Measurements from ENCODE around the gene PTPRJ.
"Not testable (repeated sequence)": the region's sequence is repeated elsewhere in the genome, so short reads cannot be mapped to it uniquely, and the experiment has no call there.

The PTPRJ gene

DNA sequence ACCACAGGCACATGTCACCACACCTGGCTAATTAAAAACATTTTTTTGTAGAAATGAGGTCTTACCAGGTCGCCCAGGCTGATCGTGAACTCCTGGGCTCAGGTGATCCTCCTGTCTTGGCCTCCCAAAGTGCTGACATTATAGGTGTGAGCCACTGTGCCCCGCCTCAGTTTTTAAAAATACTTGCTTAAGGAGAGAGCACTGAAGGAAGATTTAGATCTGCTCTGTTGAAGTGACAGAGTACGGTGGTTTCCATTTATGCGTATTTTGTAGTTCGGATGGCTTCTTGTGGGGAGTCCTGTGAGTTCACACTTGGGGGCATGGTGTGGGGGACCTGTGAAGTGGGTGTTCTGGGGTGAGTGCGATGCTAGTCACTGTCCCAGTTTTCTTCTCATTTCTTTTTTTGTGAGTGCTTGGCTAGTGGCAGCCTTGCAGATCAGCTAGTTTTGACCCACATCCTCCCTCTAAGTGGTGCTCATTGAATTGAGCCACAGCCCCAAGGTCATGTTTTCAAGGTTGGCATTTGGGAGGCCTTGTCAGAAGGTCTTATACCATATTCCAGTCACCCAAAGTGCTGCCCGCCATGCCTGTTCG, 31.5 kb downstream of the PTPRJ start:
- H3K4me3 ChIP-seq (ENCODE audit: low read length) = no peak overlapping the region
- no peak for DNase-seq (ENCODE audit: low read depth, low spot score)

DNA sequence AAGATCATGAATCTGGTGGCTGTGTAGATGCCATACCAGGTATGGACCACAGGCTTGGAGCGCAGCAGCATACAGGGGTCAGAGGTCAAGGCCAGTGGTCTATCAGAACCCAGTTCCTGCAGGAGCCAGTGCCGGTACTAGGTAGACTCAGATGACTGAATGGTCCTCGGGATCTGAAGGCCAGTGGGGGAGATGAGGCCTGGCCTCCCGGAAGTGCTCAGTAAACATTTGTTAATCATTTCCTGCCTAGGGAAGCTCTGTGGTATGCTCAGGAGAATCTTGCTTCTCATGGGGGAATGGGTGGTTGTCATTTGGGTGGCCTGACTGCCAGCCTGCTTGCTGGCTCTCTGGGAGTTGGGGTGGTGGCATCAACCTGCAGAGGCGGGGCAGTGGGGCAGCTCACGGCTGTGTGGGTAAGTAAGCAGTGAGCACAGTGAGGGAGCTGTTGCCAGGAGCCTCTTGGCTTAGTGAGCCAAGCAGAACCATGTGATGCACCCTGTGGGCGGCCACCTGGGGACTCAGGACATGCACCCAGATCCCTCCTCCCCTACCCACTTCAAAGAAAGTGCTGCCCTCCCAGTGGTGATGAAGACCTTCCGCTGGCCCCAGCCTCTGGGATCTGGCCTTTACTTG, 33.0 kb downstream of the PTPRJ start:
- no peak for DNase-seq (ENCODE audit: low read depth, low spot score)
- no peak overlapping the region for H3K4me3 ChIP-seq (ENCODE audit: low read length)

DNA sequence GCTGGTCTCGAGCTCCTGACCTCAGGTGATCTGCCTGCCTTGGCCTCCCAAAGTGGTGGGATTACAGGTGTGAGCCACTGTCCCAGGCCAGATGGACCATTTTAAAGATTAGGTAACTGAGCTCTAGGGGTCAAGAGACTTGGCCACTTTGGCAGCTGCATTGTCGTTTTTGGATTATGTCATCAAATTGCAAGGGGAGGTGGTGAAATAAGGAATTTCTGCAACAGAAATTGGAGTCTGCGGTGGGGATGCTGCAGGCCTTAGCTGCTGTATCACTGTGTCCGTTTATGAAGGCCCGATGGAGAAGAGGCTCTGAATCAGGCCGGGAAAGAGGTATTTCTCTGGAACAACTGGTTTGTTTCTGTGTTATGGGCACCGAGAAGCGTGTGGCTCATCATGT, 34.6 kb downstream of the PTPRJ start:
- DNase-seq (ENCODE audit: low read depth, low spot score) = no peak
- H3K4me3 ChIP-seq (ENCODE audit: low read length) = no peak overlapping the region

DNA sequence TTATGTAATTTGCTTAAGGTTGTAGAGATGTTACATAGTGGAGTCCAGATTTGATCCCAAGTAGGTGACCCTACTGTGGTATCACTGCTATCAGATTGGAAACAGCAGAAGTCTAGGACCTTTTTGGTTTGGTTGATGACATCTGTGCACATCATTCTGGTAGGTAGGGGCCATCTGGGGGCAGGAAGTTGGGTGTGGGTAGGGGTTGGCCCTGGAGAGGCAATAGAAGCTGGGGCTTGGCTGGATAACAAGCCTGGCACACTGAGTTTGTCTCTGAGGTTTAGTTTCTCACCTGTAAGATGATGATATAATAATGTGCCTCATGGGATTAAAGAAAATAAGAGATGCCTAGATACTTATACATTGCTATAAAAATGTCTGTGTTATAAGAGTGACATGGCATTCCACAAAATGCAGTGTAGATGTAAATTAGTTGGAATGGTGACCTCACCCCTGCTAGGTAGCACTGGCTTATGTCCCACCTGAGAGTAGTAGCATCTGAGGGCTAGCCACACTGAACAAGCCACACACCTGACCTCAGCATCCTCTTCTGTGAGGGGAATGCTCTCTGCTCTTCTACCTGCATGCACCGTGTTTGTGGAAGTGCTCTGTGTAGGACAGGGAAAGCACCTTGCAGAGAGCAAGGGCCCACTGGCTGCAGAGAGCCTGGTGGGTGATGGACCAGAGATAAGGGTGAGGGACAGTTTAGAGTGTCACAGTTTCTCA, 36.9 kb downstream of the PTPRJ start:
- no peak overlapping the region for H3K4me3 ChIP-seq (ENCODE audit: low read length)

DNA sequence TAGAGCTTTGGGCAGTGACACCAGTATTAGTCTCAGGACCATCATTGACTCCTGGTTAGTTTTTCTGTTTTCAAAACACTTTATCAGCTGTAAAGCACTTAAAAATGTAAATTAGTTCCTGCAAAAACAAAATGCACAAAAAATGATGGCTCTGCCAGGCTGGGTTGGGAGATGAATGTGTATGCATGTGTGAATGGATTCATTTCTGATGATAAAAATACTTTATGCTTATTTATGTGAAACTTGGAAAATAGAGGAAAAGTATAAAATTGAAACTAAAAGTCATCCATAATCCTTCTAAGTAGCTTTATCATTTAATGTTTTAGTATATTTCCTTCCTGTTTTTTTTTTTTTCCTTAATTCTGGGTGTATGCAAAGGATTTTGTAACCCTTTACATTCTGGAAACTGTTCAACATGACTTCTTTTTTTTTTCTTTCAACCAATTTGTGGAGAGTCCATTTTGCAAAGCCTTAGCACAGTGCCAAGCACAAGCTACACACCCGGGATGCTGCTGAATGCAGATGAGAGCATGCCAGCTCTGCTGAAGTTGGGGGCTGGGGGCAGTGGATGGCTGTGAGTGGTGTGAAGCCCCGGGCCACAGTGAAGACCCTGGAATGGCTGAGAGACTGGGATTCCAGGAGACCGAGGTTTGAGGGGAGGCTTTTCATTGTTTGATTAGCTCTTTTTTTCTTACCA, 37.6 kb downstream of the PTPRJ start:
- DNase-seq (ENCODE audit: low read depth, low spot score) = no peak
- H3K4me3 ChIP-seq (ENCODE audit: low read length) = no peak overlapping the region

More for the DNA sequence above, 36.9 kb downstream of the PTPRJ start:
- DNase-seq (ENCODE audit: low read depth, low spot score) = no peak

DNA sequence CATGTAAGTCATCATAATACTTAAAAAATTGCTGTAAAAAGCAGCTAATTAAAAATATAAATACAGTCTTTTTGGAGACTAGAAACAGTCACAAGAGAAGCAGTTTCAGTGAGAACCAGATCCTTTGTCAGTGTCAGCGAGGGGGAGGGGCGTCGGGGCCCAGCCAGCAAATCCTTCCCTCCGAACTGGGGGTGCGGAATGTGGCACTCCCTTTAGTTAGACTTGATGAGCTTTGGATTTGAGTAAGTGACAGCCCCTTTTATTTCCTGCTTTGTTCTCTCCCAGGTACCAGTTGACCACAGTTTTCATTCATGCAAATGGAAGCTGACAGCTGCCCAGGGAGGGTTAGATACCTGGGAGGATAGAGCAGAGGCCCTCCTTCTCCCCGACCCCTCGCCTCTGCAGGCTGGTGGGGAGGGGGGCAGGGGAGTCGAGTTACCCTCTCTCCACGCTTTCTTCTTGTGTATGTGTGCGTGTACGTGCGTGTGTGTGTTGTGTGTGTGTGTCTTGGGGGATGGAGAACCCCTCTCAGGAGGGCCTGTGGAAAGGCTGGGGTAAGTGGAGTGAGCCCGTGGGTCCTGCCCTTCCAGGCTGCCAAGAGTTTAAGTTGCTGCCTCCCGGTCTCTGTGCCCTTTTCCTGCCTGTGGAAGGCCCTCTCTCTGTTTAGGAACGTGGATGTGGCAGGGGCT, 38.3 kb downstream of the PTPRJ start:
- DNase-seq (ENCODE audit: low read depth, low spot score) = no peak
- no peak overlapping the region for H3K4me3 ChIP-seq (ENCODE audit: low read length)

DNA sequence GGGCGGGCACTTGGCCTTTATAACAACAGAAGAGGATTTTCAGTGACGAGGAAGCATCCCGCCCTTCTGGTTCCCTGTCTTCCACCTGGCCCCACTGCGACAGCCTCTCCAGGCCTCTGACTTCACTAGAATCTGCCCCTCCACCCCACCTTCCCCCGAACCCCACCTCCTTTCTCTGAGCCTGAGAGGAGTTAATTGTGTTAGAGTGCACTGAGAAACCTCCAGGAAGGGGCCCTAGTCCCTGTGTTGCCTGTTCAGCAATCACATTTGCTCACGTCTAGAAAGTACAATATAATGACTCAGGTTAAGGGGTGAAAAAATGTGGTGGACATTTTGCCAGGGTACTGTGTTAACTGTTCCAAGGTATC, 38.8 kb downstream of the PTPRJ start:
- H3K4me3 ChIP-seq (ENCODE audit: low read length) = no peak overlapping the region
- no peak for DNase-seq (ENCODE audit: low read depth, low spot score)

DNA sequence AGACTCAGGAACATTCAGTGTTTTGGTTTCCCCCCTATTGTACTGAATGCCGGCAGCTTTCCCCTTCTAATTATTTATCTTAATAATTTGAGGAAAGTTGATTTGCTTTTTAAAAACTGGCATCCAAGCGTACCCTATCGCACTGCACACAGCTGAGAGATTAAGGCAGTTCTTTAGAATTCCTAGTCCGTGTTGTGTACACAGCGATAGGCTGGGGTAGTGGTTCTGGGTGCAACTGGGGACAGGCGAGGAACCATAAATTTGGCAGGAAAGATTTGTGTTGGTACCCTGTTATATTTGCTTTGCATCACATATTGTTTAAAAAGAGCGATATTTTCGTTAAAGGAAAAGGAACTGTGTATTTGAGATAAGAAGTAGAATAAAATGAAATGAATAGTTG, 39.2 kb downstream of the PTPRJ start:
- H3K4me3 ChIP-seq (ENCODE audit: low read length) = no peak overlapping the region
- no peak for DNase-seq (ENCODE audit: low read depth, low spot score)

DNA sequence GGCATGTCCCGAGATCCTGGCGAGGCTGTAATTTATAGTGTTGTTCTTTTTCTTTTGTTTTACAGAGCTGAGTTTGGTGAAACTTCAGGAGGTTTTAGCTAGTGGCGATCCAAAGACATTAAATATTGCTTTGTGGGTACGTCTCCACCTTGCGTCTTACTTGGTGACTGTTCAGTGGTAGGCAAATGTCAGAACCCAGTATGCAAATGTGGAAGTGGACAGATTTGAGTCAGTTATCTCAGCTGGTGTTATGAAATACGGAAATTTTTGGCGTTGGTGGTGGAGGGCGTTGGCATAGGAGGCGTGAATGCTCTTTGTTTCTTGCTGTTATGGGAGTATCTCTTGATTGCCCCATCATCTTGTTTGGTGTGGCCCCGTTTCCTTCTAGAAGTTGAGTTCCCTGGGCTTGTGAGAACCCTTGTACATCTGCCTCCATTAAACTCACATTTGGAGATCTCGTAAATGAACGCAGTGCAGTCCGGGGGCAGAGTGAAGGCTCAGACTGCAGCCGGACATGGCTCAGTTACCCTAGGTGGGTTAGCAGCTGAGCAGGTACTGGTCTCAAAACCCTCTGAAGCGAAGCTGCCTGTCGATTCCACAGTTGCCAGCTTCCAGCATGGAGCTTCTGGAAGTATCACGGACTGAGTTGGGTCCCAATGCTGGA, 39.9 kb downstream of the PTPRJ start:
- H3K4me3 ChIP-seq (ENCODE audit: low read length) = no peak overlapping the region
- DNase-seq (ENCODE audit: low read depth, low spot score) = no peak

DNA sequence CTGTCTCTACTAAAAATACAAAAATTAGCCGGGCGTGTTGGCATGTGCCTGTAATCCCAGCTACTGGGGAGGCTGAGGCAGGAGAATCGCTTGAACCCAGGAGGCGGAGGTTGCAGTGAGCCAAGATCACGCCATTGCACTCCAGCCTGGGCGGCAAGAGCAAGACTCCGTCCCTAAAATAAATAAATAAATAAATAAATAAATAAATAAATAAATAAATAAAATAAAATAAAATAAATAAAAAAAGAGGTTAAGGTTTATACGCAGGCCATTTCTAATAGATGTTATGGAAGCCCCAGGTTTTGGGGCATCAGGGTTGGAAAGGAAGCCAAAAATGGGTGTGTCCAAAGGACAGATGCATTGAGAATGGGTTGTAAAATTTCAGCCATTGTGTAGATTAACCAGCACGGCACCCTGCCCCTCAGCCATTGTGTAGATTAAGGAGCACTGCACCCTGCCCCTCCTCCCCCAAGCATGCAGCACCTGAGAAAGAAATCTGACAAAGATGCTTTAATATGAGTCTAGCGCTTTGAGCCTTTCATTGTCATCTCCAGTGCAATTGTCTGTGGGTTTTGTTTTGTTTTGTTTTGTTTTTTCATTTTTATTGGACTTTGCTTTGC, 41.0 kb downstream of the PTPRJ start:
- DNase-seq (ENCODE audit: low read depth, low spot score); H3K4me3 ChIP-seq (ENCODE audit: low read length): not testable (repeated sequence)

DNA sequence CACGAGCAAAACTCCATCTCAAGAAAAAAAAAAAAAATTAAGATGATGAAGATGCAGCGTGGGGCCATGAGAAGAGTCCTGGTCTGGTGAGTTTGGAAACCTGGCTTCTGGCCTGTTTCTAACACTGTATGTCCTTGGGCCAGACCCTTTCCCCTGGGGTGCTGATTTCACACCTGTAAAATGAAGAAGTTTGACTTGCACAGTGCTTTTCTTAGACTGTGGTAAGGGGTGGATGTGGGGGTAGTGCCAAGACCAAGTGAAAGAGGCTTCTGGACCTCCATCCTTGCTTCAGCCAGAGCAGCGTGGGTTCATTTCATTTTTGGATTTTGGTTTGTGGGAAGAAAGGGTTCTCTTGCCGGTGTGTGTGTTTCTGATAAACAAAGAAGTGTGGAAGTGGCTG, 42.1 kb downstream of the PTPRJ start:
- DNase-seq (ENCODE audit: low read depth, low spot score) = no peak
- no peak overlapping the region for H3K4me3 ChIP-seq (ENCODE audit: low read length)

DNA sequence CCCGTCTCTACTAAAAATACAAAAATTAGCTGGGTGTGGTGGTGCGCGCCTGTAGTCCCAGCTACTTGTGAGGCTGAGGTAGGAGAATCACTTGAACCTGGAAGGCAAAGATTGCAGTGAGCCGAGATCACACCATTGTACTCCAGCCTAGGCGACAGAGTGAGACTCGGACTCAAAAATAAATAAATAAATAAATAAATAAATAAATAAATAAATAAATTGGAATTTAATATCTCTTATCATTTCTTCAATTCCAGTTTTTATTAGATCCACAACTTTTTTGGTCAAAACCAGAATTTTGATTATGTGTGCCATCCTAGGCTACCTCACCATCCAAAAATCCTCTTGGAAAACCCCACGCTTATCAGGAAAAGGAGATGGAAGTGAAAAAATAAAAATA, 43.2 kb downstream of the PTPRJ start:
- H3K4me3 ChIP-seq (ENCODE audit: low read length); DNase-seq (ENCODE audit: low read depth, low spot score): not testable (repeated sequence)

DNA sequence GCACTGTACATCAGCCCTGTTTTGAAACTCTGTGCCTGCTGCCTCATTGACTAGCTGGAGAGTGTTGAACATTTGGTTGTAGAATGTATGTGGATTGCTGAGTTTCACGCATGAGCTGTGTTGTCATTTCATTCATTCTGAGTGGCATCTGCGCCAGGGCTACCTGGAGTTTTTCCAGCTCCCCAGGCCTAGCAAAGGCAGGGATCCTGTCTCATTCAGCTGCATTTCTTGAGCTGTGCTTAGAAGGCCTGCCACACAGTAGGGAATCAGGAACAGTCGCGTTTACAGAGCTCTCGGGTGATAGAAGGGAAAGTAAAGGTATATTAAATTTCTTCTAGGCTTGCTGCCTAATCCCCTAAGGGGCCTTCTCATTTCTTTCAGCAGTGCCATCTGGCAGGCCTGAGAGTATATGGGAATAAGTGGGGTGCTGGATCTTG, 44.3 kb downstream of the PTPRJ start:
- no peak overlapping the region for H3K4me3 ChIP-seq (ENCODE audit: low read length)
- no peak for DNase-seq (ENCODE audit: low read depth, low spot score)

DNA sequence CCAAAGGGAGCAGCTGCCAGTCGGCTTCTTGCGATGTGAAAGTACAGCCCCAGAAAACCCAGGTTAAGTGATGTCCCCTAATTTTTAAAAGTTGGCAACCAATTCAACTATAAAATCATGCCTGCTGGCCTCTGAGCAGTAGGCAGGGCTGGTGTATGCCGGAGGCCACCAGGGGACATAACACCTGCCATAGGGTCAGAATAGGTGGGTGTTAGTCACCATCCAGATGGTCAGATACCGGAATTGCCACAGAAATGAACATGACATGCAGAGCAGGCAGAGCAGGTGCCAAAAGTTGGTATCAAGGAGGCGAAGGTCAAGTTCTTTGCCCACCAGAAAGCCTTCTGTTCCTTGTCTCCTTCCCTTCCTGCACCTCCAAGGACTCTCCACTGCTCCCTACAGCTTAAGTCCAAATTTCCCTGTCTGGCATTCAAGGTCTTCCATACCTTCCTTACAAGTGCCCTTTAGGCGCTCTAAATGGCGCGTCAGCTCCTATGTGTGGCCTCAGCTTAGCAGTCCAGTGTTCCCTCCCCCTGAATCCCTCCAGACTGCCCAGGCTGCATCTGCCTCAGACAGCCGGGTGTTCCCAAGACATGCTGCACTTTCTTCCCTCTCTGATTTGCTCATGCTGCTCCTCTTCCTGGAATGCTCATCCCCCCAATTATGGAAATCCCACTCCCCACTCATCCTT, 45.1 kb downstream of the PTPRJ start:
- no peak overlapping the region for H3K4me3 ChIP-seq (ENCODE audit: low read length)
- DNase-seq (ENCODE audit: low read depth, low spot score) = no peak

DNA sequence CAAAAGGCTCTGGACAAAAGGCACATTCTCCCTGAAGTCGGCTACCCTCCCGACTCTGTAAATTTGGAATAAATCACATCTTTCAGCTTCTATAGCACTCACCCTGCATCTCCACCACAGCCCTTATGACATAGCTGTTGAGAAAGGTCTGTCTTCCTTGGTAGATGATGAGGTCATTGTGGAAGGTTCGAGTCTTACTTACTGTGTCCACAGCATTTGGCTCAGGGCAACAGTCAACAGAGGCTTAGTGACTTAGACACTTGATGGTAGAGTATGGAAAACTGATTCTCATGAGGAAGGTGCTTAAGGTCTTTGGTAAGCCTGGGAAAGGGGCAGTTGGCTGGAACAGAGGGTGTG, 45.6 kb downstream of the PTPRJ start:
- no peak for DNase-seq (ENCODE audit: low read depth, low spot score)
- H3K4me3 ChIP-seq (ENCODE audit: low read length) = no peak overlapping the region

DNA sequence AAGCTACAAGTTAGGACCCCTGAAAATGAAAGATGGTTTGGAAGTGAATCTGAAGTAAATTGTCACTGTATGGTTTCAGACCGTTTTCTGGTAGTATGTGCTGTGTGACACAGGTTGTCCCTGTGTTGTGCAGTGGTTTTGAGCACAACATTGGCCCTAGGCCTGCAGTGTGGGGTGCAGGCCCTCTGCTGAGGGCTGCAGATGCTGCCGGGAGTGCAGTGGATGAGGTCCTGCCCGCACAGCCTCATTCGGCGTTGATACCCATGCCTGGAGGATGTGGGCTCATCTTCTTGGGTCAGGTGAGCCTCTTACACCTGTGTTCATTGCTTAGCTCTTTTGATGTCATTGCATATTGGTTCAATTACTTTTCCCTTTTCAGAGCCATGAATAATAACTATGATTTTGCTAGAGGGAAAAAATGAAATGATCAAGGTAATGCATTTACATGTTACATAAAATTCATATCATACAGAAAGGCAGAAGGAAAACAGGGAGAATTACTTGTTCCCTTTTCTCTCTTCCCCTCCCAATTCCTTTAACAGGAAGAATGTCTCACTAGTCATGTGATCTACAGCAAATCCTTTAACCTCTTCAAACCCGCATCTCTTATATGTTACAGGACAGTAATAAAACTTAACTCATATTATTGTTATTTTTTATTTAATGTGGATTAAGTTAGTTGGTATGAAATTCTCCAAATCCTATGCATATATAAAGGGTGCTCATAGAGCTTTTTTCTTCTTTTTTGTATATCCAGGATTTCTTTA, 48.7 kb downstream of the PTPRJ start:
- DNase-seq (ENCODE audit: low read depth, low spot score) = no peak
- no peak overlapping the region for H3K4me3 ChIP-seq (ENCODE audit: low read length)

DNA sequence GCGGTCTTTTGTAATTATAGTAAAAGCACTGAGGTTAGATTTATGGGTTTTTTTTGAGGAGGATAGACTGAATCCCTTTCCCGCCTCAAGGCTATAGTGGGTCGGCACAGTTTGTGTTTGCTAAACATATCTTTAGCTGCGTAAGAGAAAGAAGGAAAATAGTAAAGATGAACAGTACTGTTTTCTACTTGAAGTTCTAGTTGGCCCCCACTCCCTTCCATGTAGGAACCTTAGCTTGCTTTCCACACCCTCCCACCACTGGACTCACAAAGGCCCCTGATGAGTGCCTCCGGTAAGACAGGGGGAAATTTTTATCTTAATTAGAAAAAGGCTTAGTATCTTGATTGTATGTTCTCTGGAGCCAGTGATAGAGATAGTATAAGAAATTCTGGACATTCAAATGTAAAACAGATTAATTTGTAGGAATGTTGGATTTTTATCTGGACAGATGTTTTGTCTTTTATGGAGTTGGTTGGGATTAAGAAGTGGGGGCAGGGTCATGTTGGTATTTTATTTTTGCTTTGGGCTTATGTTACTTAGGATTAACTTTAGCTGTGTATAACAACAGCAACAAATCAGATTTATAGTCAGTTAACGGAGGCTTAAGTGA, 49.4 kb downstream of the PTPRJ start:
- no peak overlapping the region for H3K4me3 ChIP-seq (ENCODE audit: low read length)
- no peak for DNase-seq (ENCODE audit: low read depth, low spot score)
